A549 (cell line): ENCODE data around the gene METRNL. TPM values are rescaled to one million over a fixed set of nuclear protein-coding genes. Genes with fewer than 3 reads are reported as not detected.

Experiments
- ATAC-seq, 2 experiments: fragments of 200-7000 bp in 1 of 2; fragments of >200 bp in 1 of 2; cut with Nextera tagmentation in 1 of 2; cut with Tn5 transposase in 1 of 2; 3 replicates each; pipeline versions ENCODE4 v1.8.0 to v1.9.1; 2018 to 2020; ENCODE audit warnings: mild to moderate bottlenecking in 1 of 2, moderate library complexity in 1 of 2
- CTCF ChIA-PET: fragments of 300-600 bp; sonication (Branson Sonifier 250); formaldehyde crosslinking; extraction: SDS; loops from one replicate; lab custom pipeline; 2021; ENCODE audit warnings: antibody characterized with exemption, inconsistent platforms; lab: Yijun Ruan, JAX
- POLR2A ChIA-PET: fragments of 350-600 bp; formaldehyde crosslinking; extraction: SDS; loops from one replicate; lab custom pipeline; 2021; ENCODE audit warnings: antibody characterized with exemption, inconsistent platforms; lab: Yijun Ruan, JAX
- DNase-seq, 2 experiments: peaks; one replicate each; pipeline versions ENCODE4 v3.0.0 to v3.0.0-alpha.2; 2011 to 2016; ENCODE audit warnings: low read depth in 1 of 2, low spot score in 1 of 2
- FAIRE-seq: peaks from 2 replicates; lab custom pipeline; 2011; peaks lifted over from hg19 to GRCh38; lab: Jason Lieb, UNC
- H3K27ac ChIP-seq, 2 experiments: fragments of >200 bp; sonication (Bioruptor Twin); formaldehyde crosslinking; 3 replicates each; pipeline ENCODE4 v1.5.1; 2016 to 2017
- H3K4me1 ChIP-seq: fragments of >200 bp; sonication (Bioruptor Twin); formaldehyde crosslinking; 3 replicates; pipeline ENCODE4 v1.6.1; 2016
- H3K4me2 ChIP-seq: fragments of >200 bp; sonication (Bioruptor Twin); formaldehyde crosslinking; 3 replicates; pipeline ENCODE4 v1.6.1; 2016
- H3K4me3 ChIP-seq: fragments of >200 bp; sonication (Bioruptor Twin); formaldehyde crosslinking; 3 replicates; pipeline ENCODE4 v1.5.1; 2016
- H3K9me3 ChIP-seq: fragments of >200 bp; sonication (Bioruptor Twin); formaldehyde crosslinking; 3 replicates; pipeline ENCODE4 v1.6.1; 2016
- CHD2 ChIP-seq: fragments of 150-350 bp; IDR thresholded peaks from 2 replicates; pipeline ENCODE4 v1.6.1; 2014; ENCODE audit warnings: low read length; ENCODE audit not compliant: partially characterized antibody
- EHMT2 ChIP-seq: fragments of 200-600 bp; sonication (generic); IDR thresholded peaks from 2 replicates; pipeline ENCODE4 v1.6.1; 2016; ENCODE audit warnings: antibody characterized with exemption, low read depth, mild to moderate bottlenecking, moderate library complexity
- ESRRA ChIP-seq: fragments of 150-350 bp; IDR thresholded peaks from 2 replicates; pipeline ENCODE4 v1.6.1; 2014; ENCODE audit warnings: mild to moderate bottlenecking, low read length, borderline replicate concordance
- FOSB ChIP-seq: fragments of 250-450 bp; sonication (Bioruptor Pico); IDR thresholded peaks from 2 replicates; pipeline ENCODE4 v1.5.0; 2020; ENCODE audit warnings: mild to moderate bottlenecking, moderate library complexity
- FOSL2 ChIP-seq, 2 experiments: fragments of 450-650 bp in 1 of 2; fragments of >200 bp in 1 of 2; sonication (Bioruptor Twin) in 1 of 2; formaldehyde crosslinking; IDR thresholded peaks; 2 replicates each; pipeline versions ENCODE4 v1.5.0 to v1.6.1; 2016 to 2020; ENCODE audit warnings: mild to moderate bottlenecking in 1 of 2, moderate library complexity in 1 of 2
- FOXS1 ChIP-seq: fragments of 250-450 bp; sonication (Bioruptor Pico); IDR thresholded peaks from 2 replicates; pipeline ENCODE4 v1.5.0; 2020; ENCODE audit warnings: mild to moderate bottlenecking, moderate library complexity
- HOXB13 ChIP-seq: fragments of 250-450 bp; sonication (Bioruptor Pico); IDR thresholded peaks from 2 replicates; pipeline ENCODE4 v1.5.0; 2020; ENCODE audit warnings: low read depth, mild to moderate bottlenecking, moderate library complexity
- JUN ChIP-seq, 2 experiments: fragments of >200 bp; sonication (Bioruptor Twin); formaldehyde crosslinking; IDR thresholded peaks; 2 replicates in 1 of 2; 3 replicates in 1 of 2; pipeline ENCODE4 v1.6.1; 2016 to 2017
- KDM5A ChIP-seq: fragments of 200-600 bp; sonication (generic); IDR thresholded peaks from 2 replicates; pipeline ENCODE4 v1.6.1; 2016; ENCODE audit warnings: antibody characterized with exemption, mild to moderate bottlenecking
- NFE2L2 ChIP-seq: fragments of 150-350 bp; conservative IDR thresholded peaks from 2 replicates; pipeline ENCODE4 v1.6.1; 2014; ENCODE audit warnings: low read length
- PHF8 ChIP-seq: fragments of 200-600 bp; sonication (generic); IDR thresholded peaks from 2 replicates; pipeline ENCODE4 v1.6.1; 2016; ENCODE audit warnings: low read depth, mild to moderate bottlenecking, antibody characterized with exemption, moderate library complexity, borderline replicate concordance
- RCOR1 ChIP-seq: fragments of 150-350 bp; IDR thresholded peaks from 2 replicates; pipeline ENCODE4 v1.6.1; 2014; ENCODE audit warnings: antibody characterized with exemption, low read length, low read depth
- ZC3H11A ChIP-seq: fragments of 450-650 bp; IDR thresholded peaks from 2 replicates; pipeline ENCODE4 v1.6.1; 2014; ENCODE audit warnings: antibody characterized with exemption, mild to moderate bottlenecking
- WGBS: methylation state at CpG from one replicate; pipeline ENCODE4 v1.1.6; 2017; ENCODE audit errors: missing lambda C conversion rate; 5-methylcytosine and 5-hydroxymethylcytosine counted together
- polyA plus RNA-seq, 4 experiments: library from polyadenylated mRNA; depleted of rRNA in 3 of 4; stranded (reverse); fragments of >200 nt; fragmentation: RNase III in 1 of 4; extraction: RNeasy Plus Mini Kit Qiagen cat#74134 plus additional on column Dnase treatment in 1 of 4; gene quantifications; 2 replicates in 3 of 4; 3 replicates in 1 of 4; pipeline ENCODE4 v1.2.3, GENCODE V29; 2011 to 2017
- TF ChIP-seq, protein P1 (sequence below): IDR thresholded peaks from 2 replicates; pipeline ENCODE4 v1.6.1; 2012; ENCODE audit warnings: low read depth, borderline replicate concordance
- TF ChIP-seq, protein P2 (sequence below): IDR thresholded peaks from 2 replicates; pipeline ENCODE4 v1.6.1; 2012
- TF ChIP-seq, protein P3 (sequence below): fragments of 450-650 bp; IDR thresholded peaks from 2 replicates; pipeline ENCODE4 v1.6.1; 2014; ENCODE audit warnings: antibody characterized with exemption
- TF ChIP-seq, protein P4 (sequence below): fragments of >200 bp; sonication (Bioruptor Twin); formaldehyde crosslinking; IDR thresholded peaks from 3 replicates; pipeline ENCODE4 v1.6.1; 2016
- TF ChIP-seq, protein P5 (sequence below): fragments of >200 bp; sonication (Bioruptor Twin); formaldehyde crosslinking; IDR thresholded peaks from 3 replicates; pipeline ENCODE4 v1.5.1; 2016

The METRNL gene
- polyA plus RNA-seq, 2 of the 4 experiments (the other 2 are of a cell fraction): 1.7 to 6.4 TPM

DNA sequence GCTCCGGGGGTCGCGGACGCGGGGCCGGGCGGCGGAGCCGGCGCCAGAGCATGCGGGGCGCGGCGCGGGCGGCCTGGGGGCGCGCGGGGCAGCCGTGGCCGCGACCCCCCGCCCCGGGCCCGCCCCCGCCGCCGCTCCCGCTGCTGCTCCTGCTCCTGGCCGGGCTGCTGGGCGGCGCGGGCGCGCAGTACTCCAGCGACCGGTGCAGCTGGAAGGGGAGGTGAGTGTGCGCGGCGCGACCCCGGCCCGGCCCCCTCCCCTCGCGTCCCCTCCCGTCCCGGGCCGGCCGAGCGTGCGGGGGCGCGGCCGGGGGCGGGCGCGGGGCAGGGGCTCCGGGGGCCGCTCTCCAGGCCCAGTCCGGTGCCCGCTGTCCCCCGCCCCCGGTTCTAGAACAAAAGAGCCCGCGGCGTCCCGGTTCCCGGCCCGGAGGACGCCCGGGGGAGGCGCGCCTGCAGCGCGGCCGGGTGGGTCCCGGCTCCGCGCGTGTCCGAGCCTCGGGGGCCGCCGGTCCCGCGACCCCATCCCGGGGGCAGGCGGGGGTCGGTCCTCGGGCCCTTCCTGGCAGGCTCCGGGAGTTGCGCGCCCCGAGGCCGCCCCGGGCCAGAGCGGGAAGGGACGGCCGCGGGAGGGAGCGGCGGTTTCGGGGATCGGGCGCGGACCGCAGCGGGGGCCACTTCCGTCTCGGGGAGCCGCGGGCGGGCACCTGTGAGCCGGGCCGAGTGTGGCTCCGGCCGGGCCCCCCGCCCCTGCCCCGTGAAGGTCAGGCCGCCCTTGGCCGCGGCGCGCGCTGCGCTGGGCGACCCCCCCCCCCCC, 563 bp downstream of the METRNL start:
- 0 out of 6 replicates have a peak, but pooled peaks of 1 of the 2 experiments have one; percentile 4 for ATAC-seq
- Histone ChIP-seq H3K27ac (peak overlapping the region; percentile 54 to 91), H3K4me2 (peak overlapping the region; percentile 99), H3K4me1 (peaks cover 24% of the 10 kb centered on the region), H3K9me3 (no peaks in the 10 kb centered on the region), H3K4me3 (peak overlapping the region; percentile 77)
- FAIRE-seq: no peak
- ChIA-PET CTCF (no interaction called here), POLR2A (interaction anchor here (1.0 to 2.0 kb wide), 2 partner anchors 17 to 30 kb away, joined by 6 to 14 read pairs; no protein-coding TSS in a partner anchor)
- TF ChIP-seq NFE2L2: no peak
- no peak for TF ChIP-seq CHD2
- TF ChIP-seq ZC3H11A: no peak
- no peak for TF ChIP-seq FOSB
- TF ChIP-seq, protein P1, sequence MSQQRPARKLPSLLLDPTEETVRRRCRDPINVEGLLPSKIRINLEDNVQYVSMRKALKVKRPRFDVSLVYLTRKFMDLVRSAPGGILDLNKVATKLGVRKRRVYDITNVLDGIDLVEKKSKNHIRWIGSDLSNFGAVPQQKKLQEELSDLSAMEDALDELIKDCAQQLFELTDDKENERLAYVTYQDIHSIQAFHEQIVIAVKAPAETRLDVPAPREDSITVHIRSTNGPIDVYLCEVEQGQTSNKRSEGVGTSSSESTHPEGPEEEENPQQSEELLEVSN: peak; percentile 26; the same call in 1 of the 2 replicates
- TF ChIP-seq, protein P2, sequence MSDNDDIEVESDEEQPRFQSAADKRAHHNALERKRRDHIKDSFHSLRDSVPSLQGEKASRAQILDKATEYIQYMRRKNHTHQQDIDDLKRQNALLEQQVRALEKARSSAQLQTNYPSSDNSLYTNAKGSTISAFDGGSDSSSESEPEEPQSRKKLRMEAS: no peak
- TF ChIP-seq JUN (IDR thresholded peaks at IDR 0.05): 0 out of 5 replicates have a peak, but pooled peaks of 1 of the 2 experiments have one; percentile 5
- TF ChIP-seq, protein P3, sequence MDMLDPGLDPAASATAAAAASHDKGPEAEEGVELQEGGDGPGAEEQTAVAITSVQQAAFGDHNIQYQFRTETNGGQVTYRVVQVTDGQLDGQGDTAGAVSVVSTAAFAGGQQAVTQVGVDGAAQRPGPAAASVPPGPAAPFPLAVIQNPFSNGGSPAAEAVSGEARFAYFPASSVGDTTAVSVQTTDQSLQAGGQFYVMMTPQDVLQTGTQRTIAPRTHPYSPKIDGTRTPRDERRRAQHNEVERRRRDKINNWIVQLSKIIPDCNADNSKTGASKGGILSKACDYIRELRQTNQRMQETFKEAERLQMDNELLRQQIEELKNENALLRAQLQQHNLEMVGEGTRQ: no peak
- TF ChIP-seq ESRRA: no peak
- TF ChIP-seq FOSL2 (IDR thresholded peaks at IDR 0.05): no peak
- TF ChIP-seq FOSL2 (CRISPR knock-in tag; IDR thresholded peaks at IDR 0.05): no peak
- peak in 1 of 2 experiments; percentile 42 for DNase-seq
- 1% methylated on average over 15 of the region's 127 CpGs for WGBS

DNA sequence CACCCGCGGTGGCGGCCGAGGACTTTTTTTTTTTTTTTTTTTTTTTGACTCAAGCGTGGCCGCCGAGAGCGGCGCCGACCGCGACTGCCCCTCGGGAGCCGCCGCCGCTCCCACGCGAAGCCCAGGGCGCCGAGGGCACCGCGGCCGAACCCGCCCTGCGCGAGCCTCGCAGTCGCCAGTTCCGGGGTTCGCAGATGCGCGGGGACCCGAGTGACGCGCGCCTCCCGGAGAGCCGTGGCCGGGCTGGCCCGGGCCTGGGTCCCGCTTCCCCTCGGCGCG, 1.1 kb downstream of the METRNL start:
- no peak for FAIRE-seq
- ChIA-PET CTCF (no interaction called here), POLR2A (no interaction called here)
- peak overlapping the region; percentile 77 for H3K4me3 ChIP-seq
- no peak for DNase-seq
- peak overlapping the region; percentile 54 to 91 for H3K27ac ChIP-seq
- TF ChIP-seq RCOR1 (no peak), EHMT2 (no peak), PHF8 (no peak), FOXS1 (no peak), KDM5A (no peak), HOXB13 (CRISPR knock-in tag) (no peak)
- TF ChIP-seq, protein P4, sequence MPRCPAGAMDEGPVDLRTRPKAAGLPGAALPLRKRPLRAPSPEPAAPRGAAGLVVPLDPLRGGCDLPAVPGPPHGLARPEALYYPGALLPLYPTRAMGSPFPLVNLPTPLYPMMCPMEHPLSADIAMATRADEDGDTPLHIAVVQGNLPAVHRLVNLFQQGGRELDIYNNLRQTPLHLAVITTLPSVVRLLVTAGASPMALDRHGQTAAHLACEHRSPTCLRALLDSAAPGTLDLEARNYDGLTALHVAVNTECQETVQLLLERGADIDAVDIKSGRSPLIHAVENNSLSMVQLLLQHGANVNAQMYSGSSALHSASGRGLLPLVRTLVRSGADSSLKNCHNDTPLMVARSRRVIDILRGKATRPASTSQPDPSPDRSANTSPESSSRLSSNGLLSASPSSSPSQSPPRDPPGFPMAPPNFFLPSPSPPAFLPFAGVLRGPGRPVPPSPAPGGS: no peak
- TF ChIP-seq, protein P1: peak; percentile 1; the same call in 1 of the 2 replicates
- TF ChIP-seq, protein P5, sequence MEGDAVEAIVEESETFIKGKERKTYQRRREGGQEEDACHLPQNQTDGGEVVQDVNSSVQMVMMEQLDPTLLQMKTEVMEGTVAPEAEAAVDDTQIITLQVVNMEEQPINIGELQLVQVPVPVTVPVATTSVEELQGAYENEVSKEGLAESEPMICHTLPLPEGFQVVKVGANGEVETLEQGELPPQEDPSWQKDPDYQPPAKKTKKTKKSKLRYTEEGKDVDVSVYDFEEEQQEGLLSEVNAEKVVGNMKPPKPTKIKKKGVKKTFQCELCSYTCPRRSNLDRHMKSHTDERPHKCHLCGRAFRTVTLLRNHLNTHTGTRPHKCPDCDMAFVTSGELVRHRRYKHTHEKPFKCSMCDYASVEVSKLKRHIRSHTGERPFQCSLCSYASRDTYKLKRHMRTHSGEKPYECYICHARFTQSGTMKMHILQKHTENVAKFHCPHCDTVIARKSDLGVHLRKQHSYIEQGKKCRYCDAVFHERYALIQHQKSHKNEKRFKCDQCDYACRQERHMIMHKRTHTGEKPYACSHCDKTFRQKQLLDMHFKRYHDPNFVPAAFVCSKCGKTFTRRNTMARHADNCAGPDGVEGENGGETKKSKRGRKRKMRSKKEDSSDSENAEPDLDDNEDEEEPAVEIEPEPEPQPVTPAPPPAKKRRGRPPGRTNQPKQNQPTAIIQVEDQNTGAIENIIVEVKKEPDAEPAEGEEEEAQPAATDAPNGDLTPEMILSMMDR: no peak
- ATAC-seq: no peak
- no CpG with 5 or more reads among the region's 44 CpGs for WGBS
- H3K4me1 ChIP-seq: peaks cover 24% of the 10 kb centered on the region
- H3K4me2 ChIP-seq: peak overlapping the region; percentile 99
- H3K9me3 ChIP-seq: no peaks in the 10 kb centered on the region
